NCI-H524 (cell line): ENCODE results near the gene BIVM.
A peak's percentile ranks its signal among the peaks of the same experiment; 100 is the strongest.

Source experiments
- DNase-seq, 2 experiments: peaks; one replicate each; lab custom pipeline; 2025; lab: John Stamatoyannopoulos, UW

The BIVM gene

GRCh38 chr13:102879793-102880499 is 81.0 kb downstream of the BIVM start:
- DNase-seq, result peak; percentile 10 to 32

- DNase-seq, result no peak
These were observed 83.1 kb downstream of the BIVM start for GRCh38 chr13:102881819-102882686.
